ENCODE measurements around the gene MUC4. TPM values are rescaled to one million over a fixed set of nuclear protein-coding genes. Genes with fewer than 3 reads are reported as not detected.

The MUC4 gene
- total RNA-seq, 2 donors from 2014 or later = 0.19 to 0.28 TPM

Other genes starting within 250 kb of the MUC4 start
- gene APOD, start 228.0 kb downstream of the MUC4 start, total RNA-seq = not detected
- 1 to 10 TPM; 2.4 to 3.5 TPM for gene MUC20, start 91.0 kb downstream of the MUC4 start, total RNA-seq
- 100 to 1,000 TPM in 1 of 2 donors, 10 to 100 TPM in 1; 63.5 to 116 TPM for gene TNK2, start 96.6 kb upstream of the MUC4 start, total RNA-seq